Endometrium (tissue), 2 donors: ENCODE measurements around the gene ADCY9.

Experiments
- FAIRE-seq: peaks from 2 replicates; lab custom pipeline; 2012; peaks lifted over from hg19 to GRCh38; lab: Jason Lieb, UNC
- donor health status: control.
- donor health status: control.

ADCY9 gene

DNA sequence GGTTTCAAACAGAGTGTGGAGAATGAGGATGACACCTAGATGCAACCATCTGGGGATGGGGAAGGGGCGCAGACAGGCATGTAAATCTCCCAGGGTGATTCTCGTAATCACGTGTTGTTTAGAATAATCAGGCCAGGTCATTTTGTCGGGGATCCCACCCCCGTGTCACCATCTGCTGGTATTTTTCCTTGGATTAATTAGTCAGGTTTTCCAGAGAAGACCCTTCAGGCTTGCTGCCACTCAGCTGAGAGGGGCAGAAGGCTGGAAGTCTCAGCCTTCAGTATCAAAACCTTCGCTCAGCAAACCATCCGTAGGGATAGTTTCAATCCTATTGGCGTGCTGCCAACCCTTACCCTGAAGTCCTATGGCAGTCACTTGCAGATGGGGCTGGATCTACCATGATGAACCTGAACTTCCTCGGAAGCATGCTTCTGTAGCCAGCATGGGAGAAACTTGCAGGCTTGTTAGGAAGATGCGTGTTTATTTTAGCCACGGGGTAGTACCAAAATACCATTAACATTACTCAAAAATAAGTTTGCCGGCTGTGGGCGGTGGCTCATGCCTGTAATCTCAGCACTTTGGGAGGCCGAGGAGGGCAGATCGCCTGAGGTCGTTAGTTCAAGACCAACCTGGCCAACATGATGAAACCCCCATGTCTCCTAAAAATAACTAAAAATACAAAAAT lies 7.5 kb upstream of the ADCY9 start:
- no peak for FAIRE-seq

DNA sequence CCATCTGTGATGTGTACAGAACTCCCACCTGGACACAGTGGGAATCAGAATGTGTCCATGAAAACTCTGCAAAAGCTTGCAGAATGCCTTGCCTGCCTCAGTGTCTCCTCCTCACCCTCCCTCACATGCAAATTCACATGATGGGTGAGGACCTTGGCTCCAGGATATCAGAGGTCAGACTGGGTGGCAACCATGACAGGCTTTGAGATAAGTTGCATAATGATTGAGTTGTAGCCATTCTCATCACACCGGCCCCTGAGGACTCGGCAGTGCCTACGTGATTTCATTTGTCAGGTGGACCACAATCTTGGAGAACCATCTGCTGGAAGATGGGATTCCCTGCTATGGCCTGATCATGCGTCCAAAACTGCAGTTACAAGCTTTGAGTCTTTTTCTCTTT lies 3.9 kb upstream of the ADCY9 start:
- no peak for FAIRE-seq

DNA sequence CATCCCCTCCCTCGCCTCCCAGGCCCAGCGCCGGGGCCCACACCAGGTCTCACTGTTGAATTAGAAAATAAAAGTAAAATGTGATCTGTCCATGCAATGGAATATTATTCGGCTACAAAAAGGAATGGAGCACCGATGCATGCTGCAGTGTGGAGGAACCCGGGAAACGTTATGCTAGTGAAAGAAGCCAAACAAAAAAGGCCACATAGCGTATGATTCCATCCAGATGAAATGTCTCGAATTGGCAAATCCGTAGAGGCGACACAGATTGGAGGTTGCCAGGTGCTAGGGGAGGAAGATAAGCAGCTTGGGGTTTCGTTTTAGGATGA lies 972 bp upstream of the ADCY9 start:
- no peak for FAIRE-seq

DNA sequence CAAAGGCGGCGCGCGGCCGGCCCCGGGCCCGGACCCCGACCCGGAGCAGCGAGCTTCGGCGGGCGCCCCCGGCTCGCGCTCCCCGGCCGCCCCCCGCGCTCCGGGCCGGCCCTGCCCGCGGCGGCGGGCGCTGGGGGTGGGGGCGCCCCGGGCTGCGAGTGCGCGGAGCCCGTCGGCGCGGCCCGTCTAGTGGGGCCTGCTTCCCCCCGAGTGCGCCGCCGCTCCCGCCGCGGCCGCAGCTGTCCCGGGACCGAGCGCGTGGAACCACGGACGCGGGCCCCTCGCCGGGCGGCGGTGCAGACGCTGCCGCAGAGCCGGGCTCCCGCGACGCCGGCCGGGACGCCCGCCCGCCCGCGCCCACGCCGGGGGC lies 308 bp downstream of the ADCY9 start:
- no peak for FAIRE-seq

DNA sequence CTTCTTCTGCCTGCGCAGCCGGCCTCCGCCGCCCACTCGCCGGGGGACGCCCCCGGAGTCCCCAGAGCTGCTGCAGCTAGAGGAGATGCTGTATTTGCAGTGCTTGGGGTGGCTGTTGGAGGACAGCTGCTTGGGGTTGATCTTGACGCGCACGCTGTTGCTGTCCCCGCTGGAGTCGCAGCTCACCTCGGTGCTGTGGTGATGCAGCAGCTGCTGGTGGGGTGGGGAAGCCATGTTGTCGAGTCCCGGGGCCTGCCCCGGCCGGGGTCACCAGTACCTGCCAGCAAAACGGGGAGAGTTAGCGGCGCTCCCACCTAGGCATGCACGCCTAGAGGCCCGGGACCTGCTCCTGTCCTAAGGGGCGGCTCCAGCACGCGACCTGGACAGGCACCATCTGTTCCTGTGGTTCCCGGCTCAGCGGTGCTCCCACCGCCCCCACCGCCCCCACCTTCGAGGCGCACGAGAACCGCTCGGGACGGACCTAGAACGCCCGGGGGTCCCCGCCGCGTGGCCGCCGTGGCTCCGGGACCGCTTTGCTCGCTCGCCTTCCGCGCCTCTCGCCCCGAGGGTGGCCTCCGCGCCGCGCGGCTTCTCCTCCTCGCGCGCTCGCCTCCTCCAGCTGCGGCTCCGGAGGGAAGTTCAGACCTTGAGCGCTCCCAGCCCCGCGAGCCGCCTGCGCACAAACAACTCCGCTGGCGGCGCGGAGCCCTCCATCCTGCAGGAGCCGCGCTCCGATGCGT lies 863 bp downstream of the ADCY9 start:
- no peak for FAIRE-seq

DNA sequence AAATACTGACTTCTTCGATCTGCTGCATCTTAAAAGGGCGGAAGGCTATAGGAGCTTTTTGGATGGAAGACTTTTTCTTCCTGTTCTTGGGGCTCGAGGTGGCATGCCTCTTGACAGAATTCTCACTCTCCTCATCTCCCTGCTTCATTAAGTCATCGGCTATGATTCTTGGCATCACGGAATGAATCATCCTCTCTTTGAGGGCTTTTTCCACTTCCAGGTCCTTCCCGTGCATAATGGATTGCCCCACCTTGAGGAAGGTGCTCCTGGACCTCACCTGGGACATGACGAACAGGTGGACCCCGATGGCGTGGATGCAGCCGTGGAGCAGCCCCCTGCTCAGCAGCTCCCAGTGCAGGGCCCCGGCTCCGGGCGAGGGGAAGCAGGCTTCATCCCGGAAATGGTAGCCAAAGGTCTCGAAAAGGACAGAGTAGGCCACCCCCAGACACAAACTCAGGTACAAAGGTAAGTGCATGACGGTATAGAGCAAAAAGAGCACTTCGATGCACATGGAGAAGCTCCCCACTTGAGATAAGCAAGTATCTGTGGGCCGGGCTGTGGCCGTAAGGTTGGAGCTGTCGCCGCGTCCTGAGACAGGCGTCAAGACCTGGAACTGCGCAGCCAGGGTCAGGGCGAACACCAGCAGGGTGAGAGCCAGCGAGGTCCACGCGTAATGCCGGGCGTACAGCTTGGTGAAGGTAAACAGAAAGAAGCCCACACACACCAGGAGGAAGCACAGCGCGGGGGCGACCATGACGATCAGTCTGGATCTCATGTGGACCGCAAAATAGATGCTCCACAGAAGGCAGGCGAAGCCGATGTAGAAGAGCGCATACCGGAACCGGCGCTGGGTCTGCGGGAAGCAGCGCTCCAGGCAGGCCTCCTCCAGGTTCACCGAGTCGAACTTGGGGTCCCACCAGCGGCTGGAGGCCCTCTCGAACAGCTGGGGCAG lies 1.7 kb downstream of the ADCY9 start:
- FAIRE-seq: no peak

DNA sequence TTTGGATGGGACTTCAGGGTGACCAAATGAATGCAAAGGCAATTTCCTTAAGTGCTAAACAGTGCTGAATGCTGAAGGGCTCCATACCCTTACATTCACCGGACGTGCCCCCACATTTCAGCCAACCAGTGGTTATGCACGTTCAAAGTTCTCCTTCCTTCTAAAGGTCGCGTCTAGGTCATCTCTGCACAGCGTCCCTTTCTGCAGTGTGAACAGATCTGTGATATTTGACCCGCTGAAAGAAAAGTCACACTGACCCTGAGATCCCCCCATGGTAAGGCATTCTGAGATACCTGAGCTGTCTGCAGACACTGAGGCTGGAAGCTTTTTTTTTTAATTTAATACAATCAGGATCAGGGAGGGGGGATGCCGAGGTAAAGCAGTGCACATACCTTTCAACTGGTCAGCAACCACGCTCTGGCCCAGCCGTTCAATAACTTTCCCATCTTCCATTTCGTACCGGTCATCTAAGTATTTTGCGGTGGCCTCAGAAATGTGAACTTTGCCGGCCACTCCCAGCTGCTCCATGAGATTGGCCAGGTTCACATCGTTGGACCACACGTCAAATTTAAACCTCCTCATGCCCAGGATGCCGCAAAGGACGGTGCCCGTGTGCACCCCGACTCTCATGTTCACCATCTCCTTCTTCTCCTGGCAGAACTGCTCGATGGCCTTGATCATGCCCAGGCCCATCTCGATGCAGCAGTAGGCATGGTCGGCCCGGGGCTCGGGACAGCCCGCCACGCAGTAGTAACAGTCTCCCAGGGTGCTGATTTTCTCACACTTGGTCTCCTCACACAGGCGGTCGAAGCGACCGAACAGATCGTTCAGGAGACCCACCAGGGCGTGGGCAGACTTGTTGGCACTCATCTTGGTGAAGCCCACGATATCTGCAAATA lies 2.6 kb downstream of the ADCY9 start:
- no peak for FAIRE-seq

DNA sequence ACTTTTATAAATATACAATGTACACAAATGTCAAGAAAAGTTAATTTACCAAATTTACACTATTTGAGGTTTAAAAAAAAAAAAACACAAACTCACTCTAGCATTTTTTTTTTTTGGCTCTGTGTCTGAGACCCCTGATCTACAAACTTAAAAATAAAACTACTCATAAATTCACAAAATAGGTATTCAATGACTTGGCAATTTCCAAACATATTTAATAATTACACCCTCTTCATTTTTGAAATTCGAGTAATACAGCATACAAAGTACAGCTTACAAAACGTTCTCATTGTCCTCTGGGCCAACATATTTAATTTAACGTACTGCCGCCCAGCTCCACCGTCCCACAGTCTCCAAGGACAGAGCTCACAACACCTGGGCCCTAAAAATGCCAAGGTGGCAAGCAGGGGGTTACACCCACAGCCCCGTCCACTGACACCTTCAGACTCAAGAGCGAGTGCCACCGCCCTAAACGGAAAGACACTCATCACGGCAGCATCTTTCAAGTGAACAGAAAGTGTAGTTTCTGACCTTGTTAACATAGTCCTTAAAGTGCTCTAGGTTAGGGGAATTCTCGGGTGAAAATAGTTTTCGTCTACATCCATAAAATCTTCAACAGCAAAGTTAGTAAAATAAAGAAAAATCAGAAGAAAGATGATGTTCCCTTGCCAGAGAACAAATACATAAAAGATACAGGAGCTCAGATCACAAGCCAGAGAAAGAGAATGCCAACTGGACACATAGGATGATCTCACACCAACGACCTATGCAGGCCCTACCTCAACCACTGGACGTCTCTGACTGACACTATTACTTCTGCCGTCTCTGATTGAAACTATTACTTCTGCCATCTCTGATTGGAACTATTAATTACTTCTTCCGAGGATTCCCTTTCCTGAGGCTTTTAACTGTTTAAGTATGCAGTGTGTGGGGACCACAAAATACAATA lies 4.2 kb downstream of the ADCY9 start:
- no peak for FAIRE-seq

DNA sequence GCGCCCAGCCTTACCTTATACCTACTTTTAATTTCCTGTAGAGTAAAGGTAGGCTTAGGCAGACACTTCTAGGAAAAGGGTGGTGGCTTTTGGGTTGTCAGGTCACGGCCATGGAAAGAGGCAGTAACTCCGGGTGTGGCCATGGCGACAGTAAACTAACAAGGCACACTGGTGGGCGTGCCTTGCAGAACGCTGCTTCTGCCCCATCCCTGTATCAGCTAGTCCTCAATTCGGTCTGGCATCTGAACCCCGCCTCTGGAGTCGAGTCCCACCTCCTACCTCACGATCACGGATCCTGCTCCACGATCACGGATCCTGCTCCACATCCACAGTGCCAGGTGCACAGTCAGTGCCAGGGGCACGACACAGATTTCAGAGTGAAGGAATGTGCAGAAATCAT lies 5.6 kb downstream of the ADCY9 start:
- FAIRE-seq: no peak

DNA sequence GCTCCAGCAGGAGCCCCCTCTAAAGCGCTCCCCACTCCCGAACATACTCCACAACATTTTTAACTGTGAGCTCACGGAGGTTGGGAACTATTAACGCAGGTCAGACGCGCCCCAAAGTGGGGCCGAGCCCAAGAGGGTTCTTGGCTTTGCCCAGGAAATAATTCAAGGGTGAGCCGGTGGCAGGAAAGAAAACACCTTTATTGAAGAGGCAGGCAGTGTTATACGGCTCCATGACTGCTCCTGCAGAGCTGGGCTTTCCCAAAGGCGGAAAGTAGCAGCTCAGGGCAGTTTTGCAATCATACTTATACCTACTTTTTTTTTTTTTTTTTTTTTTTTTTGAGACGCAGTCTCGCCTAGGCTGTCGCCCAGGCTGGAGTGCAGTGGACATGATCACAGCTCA lies 6.2 kb downstream of the ADCY9 start:
- no peak for FAIRE-seq

DNA sequence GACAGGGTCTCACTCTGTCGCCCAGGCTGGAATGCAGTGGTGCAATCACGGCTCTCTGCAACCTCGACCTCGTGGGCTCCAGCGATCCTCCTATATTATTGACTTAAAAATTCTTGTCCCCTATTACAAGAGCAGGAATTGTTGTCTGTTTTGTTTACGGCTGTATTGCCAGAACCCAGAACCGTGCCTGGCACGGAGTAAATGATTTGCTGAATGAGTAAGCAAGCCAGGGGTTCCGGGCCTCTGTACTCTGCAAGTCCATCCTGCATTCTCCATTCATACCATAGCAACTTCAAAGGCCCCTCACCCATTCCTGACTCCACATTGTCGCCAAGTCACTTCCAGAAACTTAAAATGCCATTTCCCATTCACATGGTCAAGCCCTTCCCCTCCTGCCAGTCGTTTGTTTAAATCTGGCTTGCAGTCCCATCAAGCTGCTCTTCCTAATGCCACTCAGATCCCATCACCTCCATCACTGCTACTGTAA lies 6.9 kb downstream of the ADCY9 start:
- FAIRE-seq: no peak

DNA sequence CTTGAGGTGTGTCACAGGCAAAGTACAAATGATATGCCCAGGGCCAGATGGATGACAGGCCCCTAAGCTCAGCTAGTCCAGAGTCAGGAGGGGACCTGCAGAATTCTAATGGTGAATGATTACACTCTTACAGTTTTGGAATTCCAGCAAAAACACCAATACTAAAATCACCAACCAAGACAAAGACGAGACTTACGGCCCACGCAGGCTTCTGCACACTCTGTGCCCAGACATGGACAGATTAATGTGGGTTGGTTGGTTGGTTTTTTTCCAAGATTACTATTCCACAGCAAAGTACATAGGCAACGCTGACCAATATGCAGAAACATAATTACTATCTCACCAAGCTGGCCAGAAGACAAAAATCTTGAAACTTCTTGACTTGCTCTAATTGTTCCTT lies 9.7 kb downstream of the ADCY9 start:
- FAIRE-seq: no peak

DNA sequence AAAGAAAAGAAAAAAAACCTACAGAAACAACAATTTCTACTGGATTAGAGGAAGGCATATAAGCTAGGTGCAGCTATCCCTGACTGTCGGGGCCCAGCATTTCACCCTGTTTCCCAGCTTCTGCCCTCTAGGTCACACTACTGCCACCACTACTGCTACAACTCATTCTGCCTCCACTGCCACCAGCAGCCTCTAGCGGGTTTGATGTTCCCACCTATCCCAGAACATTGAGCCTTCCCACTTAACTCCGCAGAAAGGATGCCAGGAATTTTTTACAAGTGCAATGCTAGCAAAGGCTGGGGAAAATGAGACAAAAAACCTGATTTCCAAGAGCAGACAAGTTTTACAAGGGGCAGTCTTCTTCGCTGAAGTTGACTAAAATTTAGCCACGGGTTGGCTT lies 10.4 kb downstream of the ADCY9 start:
- FAIRE-seq: no peak

DNA sequence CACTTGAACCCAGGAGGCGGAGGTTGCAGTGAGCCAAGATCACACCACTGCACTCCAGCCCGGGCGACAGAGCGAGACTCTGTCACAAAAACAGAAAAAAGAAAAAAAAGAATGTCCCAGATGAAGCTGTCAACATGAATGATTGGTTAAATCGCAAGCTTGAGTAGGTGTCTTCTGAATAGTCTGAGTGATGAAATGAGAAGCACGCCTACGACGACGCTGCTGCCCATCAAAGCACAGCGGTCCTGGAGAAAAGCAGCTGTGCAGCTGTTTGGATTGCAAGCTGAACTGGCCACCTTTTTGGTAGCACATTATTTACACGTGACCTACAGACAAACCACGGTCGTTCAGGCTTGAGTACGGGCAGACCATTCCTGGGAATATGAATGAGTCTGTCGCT lies 12.5 kb downstream of the ADCY9 start:
- no peak for FAIRE-seq

DNA sequence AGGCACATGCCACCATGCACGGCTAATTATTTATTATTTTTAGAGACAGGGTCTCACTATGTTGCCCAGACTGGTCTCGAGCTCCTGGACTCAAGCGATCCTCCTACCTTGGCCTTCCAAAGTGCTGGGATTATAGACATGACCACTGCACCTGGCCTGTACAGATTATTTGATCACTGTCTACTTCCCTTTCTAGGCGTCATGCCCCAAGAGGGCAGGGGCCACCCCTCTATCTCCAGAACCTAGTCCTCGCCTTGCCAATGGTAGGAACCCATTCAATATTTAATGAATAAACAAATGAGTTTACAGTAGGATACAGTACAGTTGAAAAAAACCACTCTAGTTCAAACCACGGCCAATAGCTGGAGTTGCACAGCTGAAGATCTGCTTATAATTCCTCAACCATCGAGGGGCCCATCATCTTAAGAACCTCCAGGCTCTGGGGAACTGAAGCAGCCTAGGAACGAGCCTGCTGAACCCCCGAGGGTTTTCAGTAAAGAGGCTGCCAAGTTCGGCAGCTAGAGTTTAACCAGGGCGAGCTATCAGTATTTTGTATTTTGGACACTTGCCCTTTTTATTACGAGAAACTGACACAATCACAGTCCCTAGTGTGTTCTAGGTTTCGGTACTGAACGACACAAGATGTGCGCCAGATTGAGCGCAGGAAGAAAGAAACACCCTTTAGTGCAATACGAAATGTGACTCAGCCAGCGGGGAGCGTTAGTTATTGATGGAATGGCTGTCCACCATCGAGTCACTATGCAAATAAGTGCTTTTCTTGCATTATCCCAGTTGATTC lies 14.6 kb downstream of the ADCY9 start:
- no peak for FAIRE-seq

DNA sequence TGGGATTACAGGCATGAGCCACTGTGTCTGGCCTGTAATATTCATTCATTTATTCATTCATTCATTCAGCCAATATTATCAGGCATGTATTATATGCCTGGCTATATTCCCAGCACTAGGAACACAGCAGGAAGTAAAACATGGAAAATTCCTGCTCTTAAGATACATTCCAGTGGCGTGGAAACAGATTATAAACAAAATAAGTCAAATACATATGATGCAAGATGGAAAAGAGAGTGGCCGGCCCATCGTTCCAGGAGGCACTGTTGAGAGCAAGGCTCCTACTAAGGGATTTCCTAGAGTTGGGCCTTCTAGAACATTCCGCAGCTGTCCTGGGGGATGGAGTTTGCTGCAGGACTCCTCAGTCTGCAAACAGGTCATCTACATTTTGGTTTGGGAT lies 17.7 kb downstream of the ADCY9 start:
- FAIRE-seq: no peak

DNA sequence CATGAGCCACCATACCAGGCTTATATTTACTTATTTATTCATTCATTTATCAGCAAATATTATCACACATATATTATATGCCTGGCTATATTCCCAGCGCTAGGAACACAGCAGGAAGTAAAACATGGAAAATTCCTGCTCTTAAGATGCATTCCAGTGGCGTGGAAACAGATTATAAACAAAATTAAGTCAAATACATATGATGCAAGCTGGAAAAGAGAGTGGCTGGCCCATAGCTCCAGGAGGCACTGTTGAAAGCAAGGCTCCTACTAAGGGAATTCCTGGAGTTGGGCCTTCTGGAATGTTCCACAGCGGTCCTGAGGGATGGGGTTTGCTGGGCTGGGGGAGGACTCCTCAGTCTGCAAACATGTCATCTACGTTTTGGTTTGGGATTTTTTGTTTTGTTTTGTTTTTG lies 18.4 kb downstream of the ADCY9 start:
- no peak for FAIRE-seq

DNA sequence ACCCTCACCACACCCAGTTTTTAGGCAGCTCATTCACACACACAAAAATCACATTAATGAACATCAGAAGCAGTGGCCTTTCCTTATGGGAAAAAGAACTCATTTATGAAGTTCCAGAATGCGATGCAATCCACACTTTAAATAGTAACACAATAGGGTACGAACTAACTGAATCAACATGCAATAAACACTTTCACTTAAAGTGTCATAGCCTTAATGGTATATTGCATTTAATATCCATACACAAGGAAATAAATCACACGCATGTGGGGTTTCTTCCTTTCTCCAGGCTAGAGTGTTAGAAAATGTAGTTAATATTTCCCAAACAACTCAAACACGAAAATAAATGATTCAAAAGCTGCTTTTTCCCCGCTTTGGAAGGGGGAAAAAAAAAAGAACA lies 19.7 kb downstream of the ADCY9 start:
- no peak for FAIRE-seq

DNA sequence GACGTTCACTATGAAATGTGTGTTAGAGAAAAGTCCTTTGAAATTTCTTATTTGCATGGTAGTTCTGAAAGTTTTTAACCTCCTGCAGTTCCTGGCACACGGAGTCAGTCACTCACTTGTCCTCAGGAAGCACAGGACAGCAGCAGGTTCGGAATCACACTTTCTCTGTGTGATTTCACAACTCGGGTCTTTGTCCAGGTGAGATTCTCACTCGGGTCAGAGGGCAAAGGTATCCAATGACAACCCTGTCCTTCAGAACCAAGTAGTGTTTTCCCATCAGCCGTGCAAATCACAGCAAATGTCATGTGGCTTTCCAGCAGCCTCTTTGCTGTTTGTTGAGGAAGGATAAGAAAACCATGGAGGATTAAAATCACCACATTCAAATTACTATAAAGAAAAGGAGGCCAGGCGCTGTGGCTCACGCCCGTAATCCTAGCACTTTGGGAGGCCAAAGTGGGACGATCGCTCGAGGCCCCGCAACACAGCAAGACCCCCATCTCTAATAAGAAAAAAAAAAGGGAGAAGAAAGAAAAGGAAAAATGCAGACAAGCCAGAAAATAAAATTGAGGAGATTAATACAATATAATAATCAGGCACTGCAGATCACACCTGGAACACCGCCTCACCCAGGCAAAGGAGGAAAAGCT lies 22.0 kb downstream of the ADCY9 start:
- FAIRE-seq: no peak
